ENCODE measurements around the gene CEBPG. TPM values are rescaled to one million over a fixed set of nuclear protein-coding genes. Genes with fewer than 3 reads are reported as not detected.
A peak's percentile ranks its signal among the peaks of the same experiment; 100 is the strongest.

The CEBPG gene
- total and polyA plus RNA-seq, 5 experiments from 2014 or later = 4.5 to 30.0 (median 9.3) TPM

- H3K27ac Mint-ChIP-seq = no peak overlapping the region
- H3K4me3 Mint-ChIP-seq = no peak overlapping the region
- peaks cover 0 to 19% (median 8%) of the 10 kb centered on the region in 5 donors for H3K27me3 Mint-ChIP-seq
- no peak for DNase-seq
- POLR2A ChIA-PET = no interaction called here
- ATAC-seq = no peak
- H3K36me3 Mint-ChIP-seq = peaks cover 0 to 12% (median 5%) of the 10 kb centered on the region in 3 donors
- no peaks in the 10 kb centered on the region for H3K4me1 Mint-ChIP-seq
- peaks cover 0 to 14% (median 8%) of the 10 kb centered on the region in 9 donors for H3K9me3 Mint-ChIP-seq
Measured at GRCh38 chr19:33359581-33359980, 13.9 kb upstream of the CEBPG start.

DNA sequence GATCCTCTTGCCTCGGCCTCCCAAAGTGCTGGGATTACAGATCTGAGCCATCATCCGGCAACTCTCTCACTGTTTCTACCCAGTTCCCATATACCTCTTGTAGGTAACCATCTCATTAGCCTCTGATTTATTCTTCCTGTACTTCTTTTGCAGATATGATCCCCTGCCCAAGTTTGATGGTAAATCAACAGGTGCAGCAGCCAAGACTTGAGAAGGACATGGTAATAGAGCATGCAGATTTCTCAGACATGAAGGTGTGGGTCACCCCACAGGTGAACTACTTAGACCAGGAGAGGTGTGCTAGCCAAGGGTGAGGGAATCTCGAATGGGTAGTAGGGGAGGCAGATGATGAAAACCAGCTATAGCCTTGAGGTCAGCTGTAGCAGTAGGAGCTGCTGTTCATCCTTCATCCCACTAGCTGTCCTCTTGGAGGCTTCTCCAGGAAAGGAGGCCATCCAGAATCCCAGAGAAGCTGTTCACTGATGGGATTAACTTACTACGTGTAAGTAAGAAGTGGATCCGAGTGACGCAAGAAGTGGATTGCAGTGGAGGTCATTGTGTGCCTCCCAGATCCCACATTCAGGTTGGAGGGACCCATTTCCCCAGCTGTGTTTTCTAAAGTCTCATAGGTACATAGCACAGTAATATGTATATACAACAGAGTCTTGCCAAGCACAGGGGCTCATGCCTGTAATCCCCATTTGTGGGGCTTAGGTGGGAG lies 10.8 kb upstream of the CEBPG start:
- Mint-ChIP-seq H3K27me3 (peaks cover 3 to 17% (median 8%) of the 10 kb centered on the region in 5 donors), H3K4me3 (no peak overlapping the region), H3K4me1 (no peaks in the 10 kb centered on the region), H3K9me3 (no peaks in the 10 kb centered on the region), H3K27ac (no peak overlapping the region), H3K36me3 (no peaks in the 10 kb centered on the region)
- DNase-seq (no peak), ATAC-seq (no peak)
- POLR2A ChIA-PET = interaction anchor here (0.7 kb wide), 1 partner anchor 9 kb away, joined by 3 read pairs; no protein-coding TSS in a partner anchor

- POLR2A ChIA-PET = interaction anchor here (0.7 kb wide), 1 partner anchor 9 kb away, joined by 3 read pairs; no protein-coding TSS in a partner anchor
- no peak for DNase-seq
- ATAC-seq = no peak
- no peaks in the 10 kb centered on the region for H3K4me1 Mint-ChIP-seq
- H3K27me3 Mint-ChIP-seq = peaks cover 3 to 13% (median 8%) of the 10 kb centered on the region in 5 donors
- H3K9me3 Mint-ChIP-seq = no peaks in the 10 kb centered on the region
- no peaks in the 10 kb centered on the region for H3K36me3 Mint-ChIP-seq
- no peak overlapping the region for H3K27ac Mint-ChIP-seq
- H3K4me3 Mint-ChIP-seq = no peak overlapping the region
Measured at GRCh38 chr19:33363476-33363875, 10.0 kb upstream of the CEBPG start.

DNA sequence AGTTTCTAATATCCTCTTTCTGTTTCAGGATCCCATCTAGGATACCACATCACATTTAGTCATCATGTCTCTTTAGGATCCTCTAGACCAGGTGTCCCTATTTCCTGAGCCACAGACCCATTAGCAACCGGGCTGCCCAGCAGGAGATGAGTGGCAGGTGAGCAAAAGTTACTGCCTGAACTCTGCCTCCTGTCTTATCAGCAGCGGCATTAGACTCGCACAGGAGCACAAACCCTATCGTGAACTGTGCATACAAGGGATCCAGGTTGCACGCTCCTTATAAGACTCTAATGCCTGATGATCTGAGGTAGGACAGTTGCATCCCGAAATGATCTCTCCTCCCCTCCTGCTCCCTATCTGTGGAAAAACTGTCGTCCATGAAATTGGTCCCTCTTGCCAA lies 7.8 kb upstream of the CEBPG start:
- Mint-ChIP-seq H3K27me3 (peaks cover 0 to 8% (median 5%) of the 10 kb centered on the region in 5 donors), H3K36me3 (no peaks in the 10 kb centered on the region), H3K4me1 (no peaks in the 10 kb centered on the region), H3K4me3 (no peak overlapping the region), H3K27ac (no peak overlapping the region), H3K9me3 (no peaks in the 10 kb centered on the region)
- POLR2A ChIA-PET = no interaction called here
- no peak for ATAC-seq
- no peak for DNase-seq

- ATAC-seq = no peak
- POLR2A ChIA-PET = no interaction called here
- no peak overlapping the region for H3K4me3 Mint-ChIP-seq
- peaks cover 0 to 8% (median 5%) of the 10 kb centered on the region in 5 donors for H3K27me3 Mint-ChIP-seq
- no peak for DNase-seq
- H3K36me3 Mint-ChIP-seq = no peaks in the 10 kb centered on the region
- no peaks in the 10 kb centered on the region for H3K4me1 Mint-ChIP-seq
- no peak overlapping the region for H3K27ac Mint-ChIP-seq
- H3K9me3 Mint-ChIP-seq = no peaks in the 10 kb centered on the region
Measured at GRCh38 chr19:33366127-33366526, 7.4 kb upstream of the CEBPG start.

DNA sequence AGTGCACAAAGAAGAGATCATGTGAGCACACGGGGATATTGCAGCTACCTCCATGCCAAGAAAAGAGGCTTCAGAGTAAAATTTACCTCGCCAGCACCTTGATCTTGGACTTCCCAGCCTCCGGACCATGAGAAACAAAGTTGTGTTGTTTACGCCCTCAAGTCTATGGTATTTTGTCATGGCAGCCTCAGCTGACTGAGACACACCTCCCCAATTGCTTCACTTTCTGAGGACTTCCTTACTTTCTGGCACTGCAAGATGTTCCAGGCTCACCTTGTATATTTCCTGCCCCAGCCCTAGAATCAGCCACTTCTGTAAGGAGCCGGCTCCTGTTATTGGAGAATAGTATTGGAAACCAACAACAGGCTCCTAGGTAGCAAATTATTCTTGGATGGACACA lies 6.6 kb upstream of the CEBPG start:
- H3K4me1 Mint-ChIP-seq = peaks cover 0 to 2% (median 0%) of the 10 kb centered on the region in 4 donors
- H3K9me3 Mint-ChIP-seq = no peaks in the 10 kb centered on the region
- ATAC-seq (no peak), DNase-seq (no peak)
- H3K36me3 Mint-ChIP-seq = no peaks in the 10 kb centered on the region
- POLR2A ChIA-PET = no interaction called here
- H3K27me3 Mint-ChIP-seq = peaks cover 0 to 8% (median 5%) of the 10 kb centered on the region in 5 donors
- H3K27ac Mint-ChIP-seq = peak overlapping the region in 1 of 10 donors; percentile 15
- H3K4me3 Mint-ChIP-seq = no peak overlapping the region

DNA sequence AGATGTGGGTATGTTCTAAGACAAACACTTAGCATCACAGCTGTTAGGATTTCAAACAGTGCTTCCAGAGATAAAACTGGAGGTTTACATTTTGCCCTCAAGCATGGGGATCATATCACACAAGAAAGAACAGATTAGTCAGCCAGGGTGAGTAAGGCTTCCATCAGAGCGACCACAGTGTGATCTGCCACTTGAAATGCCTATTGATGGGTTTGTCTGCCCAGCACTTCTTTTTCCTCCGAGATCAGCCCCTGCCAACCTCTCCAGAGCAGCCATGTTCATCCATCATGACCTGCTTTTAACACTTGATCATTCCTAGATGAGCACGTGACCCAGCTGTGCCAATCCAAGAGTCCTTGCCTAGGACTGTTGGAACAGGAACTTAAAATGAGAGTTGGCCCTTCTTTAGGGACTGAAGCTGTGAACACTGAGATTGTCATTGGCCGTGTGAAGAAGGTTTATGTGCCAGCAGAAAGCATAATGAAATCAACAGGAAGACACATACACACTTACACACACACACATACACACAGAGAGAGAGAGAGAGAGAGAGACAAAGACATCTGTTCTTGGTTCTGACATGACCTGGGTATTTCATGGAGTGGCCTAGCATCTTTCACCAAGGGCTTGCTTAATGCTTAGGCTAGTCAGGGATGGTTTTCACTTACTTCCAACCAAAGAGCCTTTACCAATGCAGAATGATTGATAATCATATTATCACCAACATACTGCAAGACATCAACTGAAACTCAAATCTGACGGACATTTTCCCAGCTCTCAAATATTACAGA lies 5.2 kb upstream of the CEBPG start:
- Mint-ChIP-seq H3K27me3 (peaks cover 0 to 8% (median 1%) of the 10 kb centered on the region in 5 donors), H3K27ac (no peak overlapping the region), H3K9me3 (no peaks in the 10 kb centered on the region), H3K36me3 (no peaks in the 10 kb centered on the region), H3K4me1 (peaks cover 0 to 10% (median 2%) of the 10 kb centered on the region in 4 donors), H3K4me3 (no peak overlapping the region)
- ATAC-seq (no peak), DNase-seq (no peak)
- POLR2A ChIA-PET = no interaction called here

DNA sequence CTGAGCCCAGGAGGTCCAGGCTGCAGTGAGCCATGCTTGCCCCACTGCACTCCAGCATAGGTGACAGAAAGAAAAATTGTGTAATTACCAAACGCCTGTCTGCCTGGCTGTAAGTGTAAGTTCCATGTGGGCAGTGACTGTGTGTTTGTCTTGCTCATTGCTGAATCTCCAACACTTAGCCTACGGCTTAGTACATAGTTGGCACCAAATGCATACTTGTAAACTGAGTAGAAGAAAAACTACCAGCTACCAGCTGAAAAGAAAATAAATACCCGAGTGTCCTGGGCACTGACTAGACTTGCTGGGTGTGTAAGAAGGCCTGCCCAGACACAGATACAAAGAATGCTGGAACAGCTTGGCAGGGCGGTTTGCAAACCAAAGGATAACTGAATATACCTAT lies 2.7 kb upstream of the CEBPG start:
- no peak for ATAC-seq
- H3K9me3 Mint-ChIP-seq = no peaks in the 10 kb centered on the region
- POLR2A ChIA-PET = interaction anchor here (0.6 to 4.6 kb wide), 2 partner anchors 152 to 194 kb away, joined by 3 to 27 read pairs; no protein-coding TSS in a partner anchor
- H3K4me1 Mint-ChIP-seq = peaks cover 14 to 26% (median 20%) of the 10 kb centered on the region in 4 donors
- H3K27me3 Mint-ChIP-seq = peaks cover 0 to 8% (median 1%) of the 10 kb centered on the region in 5 donors
- H3K27ac Mint-ChIP-seq = no peak overlapping the region
- H3K4me3 Mint-ChIP-seq = peak overlapping the region in 1 of 10 donors; percentile 31
- no peak for DNase-seq
- peaks cover 0 to 1% (median 0%) of the 10 kb centered on the region in 3 donors for H3K36me3 Mint-ChIP-seq

GRCh38 chr19:33374236-33374714 lies 766 bp downstream of the CEBPG start:
- peak overlapping the region; percentile 82 to 98 (median 90) for H3K4me3 Mint-ChIP-seq
- H3K36me3 Mint-ChIP-seq = peaks cover 0 to 15% (median 7%) of the 10 kb centered on the region in 3 donors
- DNase-seq = peak in 1 of 10 donors; percentile 48
- ATAC-seq = no peak
- peaks cover 26 to 58% (median 51%) of the 10 kb centered on the region in 4 donors for H3K4me1 Mint-ChIP-seq
- H3K27ac Mint-ChIP-seq = peak overlapping the region; percentile 58 to 92 (median 86)
- POLR2A ChIA-PET = interaction anchor here (0.9 to 4.6 kb wide), 9 partner anchors 10 to 793 kb away, joined by 3 to 27 read pairs (median 3); partner anchors contain the start of genes ANKRD27, CEBPA and PDCD5
- no peaks in the 10 kb centered on the region for H3K9me3 Mint-ChIP-seq
- no peaks in the 10 kb centered on the region for H3K27me3 Mint-ChIP-seq

DNA sequence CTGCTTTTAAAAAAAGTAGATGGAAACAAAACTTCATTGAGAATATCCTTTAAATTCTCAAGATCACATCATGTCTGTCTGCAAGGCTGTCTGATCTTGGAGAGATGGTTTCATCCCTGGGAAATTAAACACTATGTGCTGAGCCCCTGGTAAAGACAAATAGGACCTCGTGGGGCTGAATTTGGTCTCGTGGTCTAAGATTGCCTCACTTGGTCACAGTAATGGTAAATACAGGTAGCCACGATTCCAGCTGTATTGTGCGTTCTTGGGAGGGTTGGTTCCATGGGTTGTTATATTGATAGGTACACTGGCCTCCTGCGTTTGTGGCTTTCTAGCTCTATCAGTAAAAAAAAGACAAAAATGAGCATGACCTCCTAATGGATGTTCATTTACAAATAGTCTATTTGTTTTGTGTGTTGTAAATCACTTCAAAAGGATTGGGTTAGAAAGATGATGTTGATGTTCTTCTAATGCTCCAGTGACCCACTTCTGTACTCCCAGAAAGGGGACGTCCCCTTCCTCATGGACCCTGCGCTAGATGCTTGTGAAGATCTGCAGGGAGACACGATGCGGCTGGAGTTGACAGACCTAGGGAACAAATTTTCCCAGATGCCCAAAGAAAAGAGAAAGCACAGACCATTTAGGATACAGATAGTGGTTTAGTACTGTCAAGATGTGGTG lies 1.8 kb downstream of the CEBPG start:
- peak overlapping the region; percentile 82 to 98 (median 90) for H3K4me3 Mint-ChIP-seq
- H3K27ac Mint-ChIP-seq = peak overlapping the region in 6 of 10 donors; percentile 20 to 87 (median 66)
- H3K27me3 Mint-ChIP-seq = no peaks in the 10 kb centered on the region
- POLR2A ChIA-PET = interaction anchor here (1.1 to 1.2 kb wide), 2 partner anchors 9 to 73 kb away, joined by 3 to 4 read pairs; partner anchors contain the start of gene CEBPA
- no peaks in the 10 kb centered on the region for H3K9me3 Mint-ChIP-seq
- H3K4me1 Mint-ChIP-seq = peaks cover 28 to 67% (median 54%) of the 10 kb centered on the region in 4 donors
- peaks cover 0 to 25% (median 10%) of the 10 kb centered on the region in 3 donors for H3K36me3 Mint-ChIP-seq
- no peak for DNase-seq
- ATAC-seq = no peak

DNA sequence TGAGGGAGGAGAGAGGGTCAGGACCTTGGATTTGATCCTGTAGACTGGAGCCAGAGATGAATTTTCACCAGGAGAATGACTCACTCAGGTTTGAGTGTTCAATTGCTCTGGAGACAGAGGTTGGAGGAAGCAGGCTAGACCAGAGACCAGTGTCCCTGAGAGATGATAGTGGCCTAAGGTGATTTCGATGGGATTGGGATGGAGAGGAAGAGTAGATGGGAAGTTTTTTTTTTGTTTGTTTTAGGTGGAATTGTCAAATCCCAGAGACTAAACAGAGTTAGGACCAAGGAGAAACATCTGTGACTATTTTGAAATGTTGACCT lies 2.3 kb downstream of the CEBPG start:
- Mint-ChIP-seq H3K36me3 (peaks cover 0 to 27% (median 10%) of the 10 kb centered on the region in 3 donors), H3K4me3 (peak overlapping the region in 8 of 10 donors; percentile 2 to 98 (median 90))

GRCh38 chr19:33376423-33376822 lies 2.9 kb downstream of the CEBPG start:
- ATAC-seq (no peak), DNase-seq (no peak)
- peak overlapping the region in 4 of 10 donors; percentile 27 to 87 (median 39) for H3K27ac Mint-ChIP-seq
- H3K4me3 Mint-ChIP-seq = peak overlapping the region in 2 of 10 donors; percentile 19 to 91
- H3K27me3 Mint-ChIP-seq = no peaks in the 10 kb centered on the region
- POLR2A ChIA-PET = no interaction called here
- peaks cover 29 to 74% (median 60%) of the 10 kb centered on the region in 4 donors for H3K4me1 Mint-ChIP-seq
- H3K36me3 Mint-ChIP-seq = peaks cover 0 to 33% (median 10%) of the 10 kb centered on the region in 3 donors
- H3K9me3 Mint-ChIP-seq = no peaks in the 10 kb centered on the region

More for the DNA sequence above, 2.3 kb downstream of the CEBPG start:
- DNase-seq (no peak), ATAC-seq (no peak)
- Mint-ChIP-seq H3K9me3 (no peaks in the 10 kb centered on the region), H3K4me1 (peaks cover 28 to 68% (median 55%) of the 10 kb centered on the region in 4 donors), H3K27me3 (no peaks in the 10 kb centered on the region), H3K27ac (peak overlapping the region in 6 of 10 donors; percentile 25 to 87 (median 48))
- POLR2A ChIA-PET = no interaction called here

Data from naive thymus-derived CD8-positive, alpha-beta T cell (primary cell).